HL-60 (cell line): ENCODE results near the gene PLEKHG3.

Source experiments
- GABPA ChIP-seq: IDR thresholded peaks from 2 replicates; pipeline ENCODE4 v1.6.1; 2012; ENCODE audit warnings: low read depth
- POLR2AphosphoS5 ChIP-seq: IDR thresholded peaks from 2 replicates; pipeline ENCODE4 v1.6.1; 2012; ENCODE audit warnings: low read depth
- SPI1 ChIP-seq: IDR thresholded peaks from 2 replicates; pipeline ENCODE4 v1.6.1; 2012; ENCODE audit warnings: low read depth, mild to moderate bottlenecking, borderline replicate concordance
- TF ChIP-seq, protein P1 (sequence below): IDR thresholded peaks from one replicate; pipeline ENCODE4 v1.5.1; 2011; ENCODE audit warnings: low read length, control low read depth, inconsistent platforms; ENCODE audit not compliant: insufficient read depth
- TF ChIP-seq, protein P2 (sequence below): IDR thresholded peaks from 2 replicates; pipeline ENCODE4 v1.6.1; 2012; ENCODE audit warnings: low read depth; ENCODE audit not compliant: insufficient replicate concordance

DNA sequence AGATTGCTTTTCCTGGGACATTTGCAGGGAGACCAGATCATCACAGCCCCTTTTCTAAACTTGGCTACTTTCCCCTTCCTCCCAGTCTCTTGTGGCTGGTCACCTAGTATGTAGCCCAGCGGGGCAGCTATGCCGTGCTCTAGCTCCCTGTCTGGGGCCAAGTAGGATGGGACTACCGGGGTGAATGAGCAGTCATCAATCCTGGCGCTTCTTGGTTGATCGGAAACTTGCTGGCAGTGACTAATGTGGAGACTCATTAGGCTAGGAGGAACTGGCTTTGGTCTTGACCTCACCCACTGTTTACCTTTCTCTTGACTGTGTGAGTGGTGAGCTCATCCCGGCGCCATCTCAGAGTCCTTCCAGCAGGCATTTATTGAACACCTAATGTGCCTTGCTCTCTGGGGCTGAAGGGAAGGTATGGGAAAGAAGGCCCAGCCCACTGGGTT, 15.9 kb downstream of the PLEKHG3 start:
- TF ChIP-seq, protein P1, sequence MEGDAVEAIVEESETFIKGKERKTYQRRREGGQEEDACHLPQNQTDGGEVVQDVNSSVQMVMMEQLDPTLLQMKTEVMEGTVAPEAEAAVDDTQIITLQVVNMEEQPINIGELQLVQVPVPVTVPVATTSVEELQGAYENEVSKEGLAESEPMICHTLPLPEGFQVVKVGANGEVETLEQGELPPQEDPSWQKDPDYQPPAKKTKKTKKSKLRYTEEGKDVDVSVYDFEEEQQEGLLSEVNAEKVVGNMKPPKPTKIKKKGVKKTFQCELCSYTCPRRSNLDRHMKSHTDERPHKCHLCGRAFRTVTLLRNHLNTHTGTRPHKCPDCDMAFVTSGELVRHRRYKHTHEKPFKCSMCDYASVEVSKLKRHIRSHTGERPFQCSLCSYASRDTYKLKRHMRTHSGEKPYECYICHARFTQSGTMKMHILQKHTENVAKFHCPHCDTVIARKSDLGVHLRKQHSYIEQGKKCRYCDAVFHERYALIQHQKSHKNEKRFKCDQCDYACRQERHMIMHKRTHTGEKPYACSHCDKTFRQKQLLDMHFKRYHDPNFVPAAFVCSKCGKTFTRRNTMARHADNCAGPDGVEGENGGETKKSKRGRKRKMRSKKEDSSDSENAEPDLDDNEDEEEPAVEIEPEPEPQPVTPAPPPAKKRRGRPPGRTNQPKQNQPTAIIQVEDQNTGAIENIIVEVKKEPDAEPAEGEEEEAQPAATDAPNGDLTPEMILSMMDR: no peak
- TF ChIP-seq POLR2AphosphoS5 (no peak), SPI1 (no peak), GABPA (no peak)
- TF ChIP-seq, protein P2, sequence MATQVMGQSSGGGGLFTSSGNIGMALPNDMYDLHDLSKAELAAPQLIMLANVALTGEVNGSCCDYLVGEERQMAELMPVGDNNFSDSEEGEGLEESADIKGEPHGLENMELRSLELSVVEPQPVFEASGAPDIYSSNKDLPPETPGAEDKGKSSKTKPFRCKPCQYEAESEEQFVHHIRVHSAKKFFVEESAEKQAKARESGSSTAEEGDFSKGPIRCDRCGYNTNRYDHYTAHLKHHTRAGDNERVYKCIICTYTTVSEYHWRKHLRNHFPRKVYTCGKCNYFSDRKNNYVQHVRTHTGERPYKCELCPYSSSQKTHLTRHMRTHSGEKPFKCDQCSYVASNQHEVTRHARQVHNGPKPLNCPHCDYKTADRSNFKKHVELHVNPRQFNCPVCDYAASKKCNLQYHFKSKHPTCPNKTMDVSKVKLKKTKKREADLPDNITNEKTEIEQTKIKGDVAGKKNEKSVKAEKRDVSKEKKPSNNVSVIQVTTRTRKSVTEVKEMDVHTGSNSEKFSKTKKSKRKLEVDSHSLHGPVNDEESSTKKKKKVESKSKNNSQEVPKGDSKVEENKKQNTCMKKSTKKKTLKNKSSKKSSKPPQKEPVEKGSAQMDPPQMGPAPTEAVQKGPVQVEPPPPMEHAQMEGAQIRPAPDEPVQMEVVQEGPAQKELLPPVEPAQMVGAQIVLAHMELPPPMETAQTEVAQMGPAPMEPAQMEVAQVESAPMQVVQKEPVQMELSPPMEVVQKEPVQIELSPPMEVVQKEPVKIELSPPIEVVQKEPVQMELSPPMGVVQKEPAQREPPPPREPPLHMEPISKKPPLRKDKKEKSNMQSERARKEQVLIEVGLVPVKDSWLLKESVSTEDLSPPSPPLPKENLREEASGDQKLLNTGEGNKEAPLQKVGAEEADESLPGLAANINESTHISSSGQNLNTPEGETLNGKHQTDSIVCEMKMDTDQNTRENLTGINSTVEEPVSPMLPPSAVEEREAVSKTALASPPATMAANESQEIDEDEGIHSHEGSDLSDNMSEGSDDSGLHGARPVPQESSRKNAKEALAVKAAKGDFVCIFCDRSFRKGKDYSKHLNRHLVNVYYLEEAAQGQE: no peak
